ENCODE data around the gene LHFPL3.

The LHFPL3 gene

GRCh38 chr7:104486931-104487330 is 158.5 kb downstream of the LHFPL3 start:
- TF ChIP-seq CTCF (IDR thresholded peaks at IDR 0.05; ENCODE audit: control insufficient read depth, extremely low read depth, insufficient read depth): no peak

GRCh38 chr7:104487642-104488041 is 159.2 kb downstream of the LHFPL3 start:
- no peak overlapping the region for H3K4me3 ChIP-seq (ENCODE audit: low read depth, low read length)
- DNase-seq (ENCODE audit: low read depth): no peak
- TF ChIP-seq CTCF (IDR thresholded peaks at IDR 0.05; ENCODE audit: control insufficient read depth, extremely low read depth, insufficient read depth): no peak

More at GRCh38 chr7:104486931-104487330, 158.5 kb downstream of the LHFPL3 start:
- DNase-seq (ENCODE audit: low read depth): no peak
- no peak overlapping the region for H3K4me3 ChIP-seq (ENCODE audit: low read depth, low read length)

- no peak for DNase-seq (ENCODE audit: low read depth)
- no peak for TF ChIP-seq CTCF (IDR thresholded peaks at IDR 0.05; ENCODE audit: control insufficient read depth, extremely low read depth, insufficient read depth)
- H3K4me3 ChIP-seq (ENCODE audit: low read depth, low read length): no peak overlapping the region
Observed at GRCh38 chr7:104497379-104497967, 169.1 kb downstream of the LHFPL3 start.

- no peak for TF ChIP-seq CTCF (IDR thresholded peaks at IDR 0.05; ENCODE audit: control insufficient read depth, extremely low read depth, insufficient read depth)
- no peak overlapping the region for H3K4me3 ChIP-seq (ENCODE audit: low read depth, low read length)
- DNase-seq (ENCODE audit: low read depth): no peak
Observed at GRCh38 chr7:104499975-104500374, 171.6 kb downstream of the LHFPL3 start.

- DNase-seq (ENCODE audit: low read depth): no peak
- H3K4me3 ChIP-seq (ENCODE audit: low read depth, low read length): no peak overlapping the region
- no peak for TF ChIP-seq CTCF (IDR thresholded peaks at IDR 0.05; ENCODE audit: control insufficient read depth, extremely low read depth, insufficient read depth)
Observed at GRCh38 chr7:104509874-104510273, 181.5 kb downstream of the LHFPL3 start.

GRCh38 chr7:104524853-104525252 is 196.4 kb downstream of the LHFPL3 start:
- DNase-seq (ENCODE audit: low read depth): no peak
- no peak for TF ChIP-seq CTCF (IDR thresholded peaks at IDR 0.05; ENCODE audit: control insufficient read depth, extremely low read depth, insufficient read depth)
- H3K4me3 ChIP-seq (ENCODE audit: low read depth, low read length): no peak overlapping the region

GRCh38 chr7:104528142-104528541 is 199.7 kb downstream of the LHFPL3 start:
- no peak for DNase-seq (ENCODE audit: low read depth)
- no peak overlapping the region for H3K4me3 ChIP-seq (ENCODE audit: low read depth, low read length)
- no peak for TF ChIP-seq CTCF (IDR thresholded peaks at IDR 0.05; ENCODE audit: control insufficient read depth, extremely low read depth, insufficient read depth)
